Measurements from ENCODE around the gene ACTN2.

The ACTN2 gene

DNA sequence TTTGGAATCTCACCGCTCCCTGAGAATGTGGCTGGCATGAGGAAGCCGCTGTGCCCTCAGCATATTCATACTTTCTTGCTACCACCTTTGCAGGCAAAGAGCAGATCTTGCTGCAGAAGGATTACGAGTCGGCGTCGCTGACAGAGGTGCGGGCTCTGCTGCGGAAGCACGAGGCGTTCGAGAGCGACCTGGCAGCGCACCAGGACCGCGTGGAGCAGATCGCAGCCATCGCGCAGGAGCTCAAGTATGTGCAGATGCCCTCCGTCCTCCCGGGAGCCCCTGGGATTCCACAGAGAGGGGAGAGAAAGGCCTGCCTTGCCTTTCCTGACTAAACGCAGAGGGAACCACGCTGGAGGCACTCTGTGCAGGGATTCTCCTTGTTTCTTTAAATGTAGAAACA, 58.2 kb downstream of the ACTN2 start:
- no peak for DNase-seq

DNA sequence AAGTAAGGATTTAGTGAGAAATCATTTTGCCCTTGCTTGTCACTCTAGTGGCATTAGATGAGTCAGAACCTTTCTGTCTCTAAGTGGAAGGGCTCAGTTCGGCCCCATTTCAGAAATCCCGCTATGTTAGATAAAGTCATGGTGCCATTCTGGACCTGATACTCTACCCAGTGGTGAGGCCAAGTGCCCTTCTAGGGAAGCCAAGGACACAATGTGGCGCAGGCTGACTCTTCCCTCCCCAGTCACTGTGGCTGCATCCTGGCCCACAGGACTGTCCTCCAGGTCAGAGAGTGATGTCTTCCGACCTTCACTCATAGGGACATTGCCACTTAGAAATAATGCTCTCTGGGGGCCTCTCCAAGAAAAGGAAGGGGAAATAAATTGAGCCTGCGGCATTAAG, 60.5 kb downstream of the ACTN2 start:
- no peak for DNase-seq

DNA sequence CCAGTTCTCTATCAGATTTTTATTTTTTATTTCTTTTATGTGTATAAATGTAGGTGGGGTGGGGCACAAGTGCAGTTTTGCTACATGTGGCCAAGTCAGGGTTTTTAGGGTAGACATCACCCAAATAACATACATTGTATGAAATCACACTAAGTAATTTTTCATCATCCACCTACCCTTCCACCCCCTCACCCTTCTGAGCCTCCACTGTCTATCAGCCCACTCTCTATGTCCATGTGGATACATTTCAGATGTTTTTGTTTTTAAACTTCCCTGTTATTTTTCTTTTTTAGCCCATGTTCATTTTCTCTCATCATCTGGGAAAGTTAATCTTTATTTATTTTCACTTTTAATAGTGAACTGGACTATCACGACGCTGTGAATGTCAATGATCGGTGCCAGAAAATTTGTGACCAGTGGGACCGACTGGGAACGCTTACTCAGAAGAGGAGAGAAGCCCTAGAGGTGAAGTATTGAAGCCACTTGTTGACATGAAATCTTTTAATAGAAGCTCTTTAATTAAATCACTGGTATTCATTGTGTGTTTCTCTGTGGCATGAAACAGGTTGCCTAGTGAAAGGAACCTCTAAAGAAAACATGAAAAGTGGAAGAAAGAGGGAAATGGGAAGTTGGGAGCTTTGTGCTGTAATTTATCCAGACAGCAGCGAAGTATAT, 61.1 kb downstream of the ACTN2 start:
- DNase-seq, result no peak

DNA sequence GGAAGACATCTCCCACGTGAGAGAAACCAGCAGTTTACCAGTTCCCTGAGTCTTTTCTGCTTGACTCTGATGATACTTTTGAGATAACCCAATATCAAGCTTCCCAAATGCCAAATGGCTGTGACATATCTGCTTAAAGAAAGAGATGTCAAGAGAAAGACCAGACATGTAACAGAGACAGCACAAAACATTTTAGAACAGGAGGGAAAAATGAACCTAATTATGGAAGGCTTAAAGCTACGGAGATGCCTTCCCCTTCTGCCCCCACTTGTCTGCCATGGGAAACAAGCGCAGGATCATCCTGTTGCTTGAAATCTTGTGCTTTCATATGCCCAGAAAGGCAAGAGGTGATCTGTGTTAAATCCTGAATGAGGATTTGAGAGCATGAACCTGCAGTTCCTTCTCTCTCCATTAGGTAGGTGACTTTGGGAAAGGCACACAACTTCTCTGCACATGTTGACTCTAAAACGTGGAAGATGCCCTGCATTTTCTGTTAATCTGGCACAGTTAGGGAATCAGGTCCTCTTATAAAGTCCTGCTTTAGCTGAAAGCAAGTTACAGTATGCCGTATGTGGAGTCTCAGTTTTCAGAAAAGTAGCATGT, 62.1 kb downstream of the ACTN2 start:
- no peak for DNase-seq

DNA sequence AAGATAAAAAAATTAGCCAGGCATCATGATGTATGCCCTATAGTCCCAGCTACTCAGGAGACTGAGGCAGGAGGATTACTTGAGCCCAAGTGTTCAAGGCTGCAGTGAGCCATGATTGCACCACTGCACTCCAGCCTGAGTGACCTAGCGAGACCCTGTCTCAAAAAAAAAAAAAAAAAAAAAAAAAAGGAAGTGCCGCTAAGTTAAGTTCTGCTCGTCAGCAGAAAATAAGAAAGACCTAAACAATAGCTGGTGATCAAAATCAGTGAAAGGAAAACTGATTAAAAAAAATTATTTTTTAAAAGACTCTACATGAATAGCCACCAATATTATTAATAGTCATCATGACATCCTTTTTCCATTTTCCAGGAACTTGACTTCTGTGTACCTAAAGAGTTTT, 64.6 kb downstream of the ACTN2 start:
- no peak for DNase-seq

DNA sequence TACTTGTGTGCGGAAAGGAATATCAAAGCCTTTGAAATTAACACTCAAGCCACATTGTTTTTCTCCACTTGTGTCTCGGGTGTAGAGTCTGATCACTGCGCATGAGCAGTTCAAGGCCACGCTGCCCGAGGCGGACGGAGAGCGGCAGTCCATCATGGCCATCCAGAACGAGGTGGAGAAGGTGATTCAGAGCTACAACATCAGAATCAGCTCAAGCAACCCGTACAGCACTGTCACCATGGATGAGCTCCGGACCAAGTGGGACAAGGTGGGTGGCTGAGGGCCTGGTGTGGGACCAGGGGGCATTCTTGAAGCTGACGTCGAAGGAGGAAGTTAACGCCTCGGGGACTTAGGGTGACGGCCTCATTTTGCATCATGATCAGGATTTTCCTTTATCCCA, 65.1 kb downstream of the ACTN2 start:
- no peak for DNase-seq

DNA sequence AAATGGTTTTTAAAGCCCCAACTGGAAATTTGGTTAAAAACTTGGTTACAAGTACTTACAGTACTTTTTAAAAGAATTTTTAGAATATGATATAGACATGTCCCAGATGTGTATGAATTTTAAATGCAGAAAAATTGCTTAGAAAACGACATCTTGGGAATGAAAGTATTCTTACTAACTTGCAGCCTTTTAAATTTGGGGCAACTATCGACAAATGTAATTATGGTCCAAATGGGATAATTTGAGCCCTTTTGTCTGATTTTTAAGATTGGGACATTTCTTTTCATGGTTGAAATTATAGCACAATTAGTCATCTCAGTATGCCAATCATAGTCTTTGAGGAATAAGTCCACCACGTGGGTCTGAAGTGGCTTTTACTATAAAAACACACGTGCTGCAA, 65.6 kb downstream of the ACTN2 start:
- DNase-seq, result no peak

DNA sequence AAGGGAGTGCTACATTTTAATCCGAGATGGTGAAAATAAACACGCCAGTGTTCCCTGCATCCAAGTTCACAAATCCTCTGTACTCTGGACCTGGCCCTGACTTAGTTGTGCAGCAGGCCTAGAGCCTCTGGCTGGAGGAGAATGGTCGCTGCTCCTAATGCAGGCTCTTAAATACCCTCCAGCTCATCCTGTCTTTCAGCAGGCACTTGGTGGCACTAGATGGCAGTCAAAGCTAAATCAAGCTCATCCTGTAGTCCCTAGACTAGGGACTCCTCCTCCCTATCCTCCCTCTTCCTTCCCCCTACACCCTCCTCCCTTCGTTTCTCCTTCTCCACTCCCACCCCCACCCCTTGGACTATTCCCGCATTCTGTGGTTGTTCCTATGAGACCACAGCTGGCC, 67.2 kb downstream of the ACTN2 start:
- no peak for DNase-seq

DNA sequence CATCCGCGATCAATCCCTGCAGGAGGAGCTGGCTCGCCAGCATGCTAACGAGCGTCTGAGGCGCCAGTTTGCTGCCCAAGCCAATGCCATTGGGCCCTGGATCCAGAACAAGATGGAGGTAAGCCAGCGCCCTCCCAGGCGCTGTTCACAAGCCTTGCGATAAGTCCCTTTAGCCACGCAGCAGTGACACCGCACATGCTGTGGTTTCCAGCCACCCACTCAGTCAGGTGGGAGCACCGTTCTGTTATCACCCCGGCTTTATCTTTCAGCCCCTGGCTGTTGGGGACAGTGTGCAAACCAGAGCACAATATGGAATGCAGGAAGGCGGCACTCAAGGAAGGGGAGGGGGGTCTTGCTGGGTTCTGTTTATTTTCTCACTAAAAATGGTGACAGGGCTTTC, 67.7 kb downstream of the ACTN2 start:
- DNase-seq, result no peak

DNA sequence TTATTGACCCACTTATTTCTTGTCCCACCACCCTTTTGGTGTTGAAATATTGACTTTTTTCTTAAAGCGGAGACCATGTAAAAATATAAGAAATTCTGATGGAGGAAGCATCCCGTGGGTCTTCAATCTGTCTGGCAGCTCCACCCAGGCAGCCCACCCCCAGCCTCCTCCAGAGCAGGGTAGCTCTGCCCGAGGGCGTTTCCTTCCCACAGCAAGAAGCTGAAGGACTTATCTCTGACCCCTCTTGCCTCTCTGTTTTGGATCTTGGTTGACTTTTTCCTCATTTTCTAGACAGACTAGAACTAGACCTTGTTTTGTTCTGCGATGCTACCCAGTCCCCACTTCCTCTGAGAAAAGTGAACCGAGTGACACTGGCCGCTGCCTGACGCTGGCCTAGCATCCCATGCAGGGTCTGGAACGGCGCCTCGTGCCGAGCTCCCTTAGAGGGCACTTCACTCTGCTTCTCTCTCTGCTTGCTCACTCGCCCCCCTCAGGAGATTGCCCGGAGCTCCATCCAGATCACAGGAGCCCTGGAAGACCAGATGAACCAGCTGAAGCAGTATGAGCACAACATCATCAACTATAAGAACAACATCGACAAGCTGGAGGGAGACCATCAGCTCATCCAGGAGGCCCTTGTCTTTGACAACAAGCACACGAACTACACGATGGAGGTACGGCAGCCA, 68.4 kb downstream of the ACTN2 start:
- DNase-seq, result no peak

DNA sequence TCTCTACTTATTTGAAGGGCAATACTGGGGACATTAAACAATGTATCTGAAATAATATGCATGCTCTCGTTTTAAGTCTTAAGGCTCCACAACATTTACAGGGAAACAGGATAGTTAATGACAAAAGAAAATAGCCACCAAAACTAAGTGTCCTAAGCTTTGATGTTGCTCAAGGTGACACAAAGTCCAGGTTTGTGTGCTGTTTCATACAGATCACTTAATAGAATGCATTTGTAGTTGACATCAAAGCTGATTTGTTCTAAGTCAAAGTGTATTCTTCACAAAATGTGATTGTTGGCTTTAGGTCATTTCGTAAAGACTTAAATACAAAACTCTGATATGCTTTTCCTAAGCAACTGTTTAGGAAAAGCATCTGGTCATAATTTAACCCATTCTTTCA, 71.3 kb downstream of the ACTN2 start:
- no peak for DNase-seq

DNA sequence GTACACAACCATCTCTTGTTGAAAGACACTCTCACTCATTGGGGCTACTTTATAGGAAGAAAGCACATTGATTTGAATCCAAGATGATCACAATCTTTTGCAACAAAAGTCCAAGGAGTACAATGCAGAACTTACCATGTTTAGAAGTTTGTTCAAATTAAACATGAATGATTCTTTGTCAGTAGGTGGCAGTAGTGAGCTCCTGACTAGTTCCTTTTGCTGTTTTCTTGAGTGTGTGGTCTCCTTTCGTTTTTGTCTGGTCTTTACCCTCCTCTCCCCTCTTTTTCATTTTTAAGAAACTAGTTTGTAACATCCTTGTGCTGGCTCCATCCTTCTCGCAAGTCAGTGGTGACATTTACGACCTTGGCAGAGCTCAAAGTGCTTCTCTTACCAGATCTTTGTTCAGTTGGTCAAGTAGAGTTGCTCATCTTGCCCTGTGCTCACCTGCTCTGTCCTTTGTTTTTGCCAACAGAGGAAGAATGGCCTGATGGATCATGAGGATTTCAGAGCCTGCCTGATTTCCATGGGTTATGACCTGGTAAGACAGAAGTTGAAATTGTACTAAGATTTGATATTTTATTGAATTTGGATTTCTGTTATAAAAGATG, 73.1 kb downstream of the ACTN2 start:
- DNase-seq, result peak; percentile 44

DNA sequence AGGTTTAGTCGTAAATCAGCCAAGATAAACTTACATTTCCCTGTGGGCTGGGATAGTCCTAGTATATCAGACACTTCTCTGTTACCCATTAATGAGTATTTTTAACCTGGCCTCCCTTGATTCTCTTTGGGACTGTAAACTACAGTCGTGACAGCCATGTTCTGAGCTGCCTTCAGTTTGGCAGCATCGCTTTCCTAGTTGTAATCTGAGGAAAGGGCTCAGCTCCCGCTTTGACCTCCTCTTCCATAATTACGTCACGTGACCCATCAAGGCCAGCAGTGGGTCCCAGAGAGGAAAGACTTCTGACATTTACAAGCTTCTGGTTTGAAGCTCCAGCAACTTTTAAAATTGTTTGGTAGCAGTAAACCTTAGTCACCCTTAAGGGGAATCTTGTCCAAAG, 74.2 kb downstream of the ACTN2 start:
- DNase-seq, result no peak

DNA sequence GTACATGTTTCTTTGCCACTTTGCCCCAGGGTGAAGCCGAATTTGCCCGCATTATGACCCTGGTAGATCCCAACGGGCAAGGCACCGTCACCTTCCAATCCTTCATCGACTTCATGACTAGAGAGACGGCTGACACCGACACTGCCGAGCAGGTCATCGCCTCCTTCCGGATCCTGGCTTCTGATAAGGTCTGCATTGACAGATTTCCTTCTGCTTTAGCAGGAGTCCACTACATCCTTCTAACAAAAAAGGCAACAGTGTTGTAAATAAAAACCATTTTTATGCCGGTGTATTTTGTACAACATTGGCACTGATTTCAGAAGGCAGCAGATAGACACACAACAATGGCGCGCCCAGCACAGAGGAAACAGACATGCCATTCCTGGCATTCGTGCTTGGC, 74.7 kb downstream of the ACTN2 start:
- DNase-seq, result no peak

DNA sequence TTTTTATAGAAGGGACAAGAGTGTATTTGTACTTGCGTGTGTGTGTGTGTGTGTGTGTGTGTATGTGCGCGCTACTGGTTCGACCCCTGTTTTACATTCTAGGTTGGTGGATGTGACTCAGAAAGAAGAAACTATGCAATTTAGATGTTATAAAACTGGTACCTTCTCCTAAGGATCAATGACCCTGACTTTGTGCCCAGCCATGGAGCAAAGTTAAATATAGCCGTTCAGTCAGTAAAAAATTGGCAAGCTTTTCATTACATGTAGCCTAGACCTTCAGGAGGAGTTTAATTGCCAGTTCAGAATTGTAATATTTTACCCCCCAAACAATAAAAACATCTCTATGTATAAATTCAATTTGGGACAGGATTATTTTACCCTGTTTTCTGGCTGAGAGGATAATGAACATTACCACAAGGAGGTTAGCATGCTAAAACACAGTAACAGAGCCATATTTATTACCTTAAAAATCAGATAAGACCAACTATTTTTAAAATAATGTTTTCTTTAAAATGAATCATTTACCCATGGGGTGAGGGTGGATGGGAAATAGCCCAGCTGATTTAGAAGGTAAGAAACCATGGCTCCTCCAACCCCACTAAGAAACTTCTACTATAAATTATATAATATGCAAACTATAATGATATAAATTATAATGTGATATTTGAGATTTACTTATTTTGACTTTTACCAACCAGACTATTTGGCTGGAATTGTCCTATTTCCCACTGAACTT, 75.3 kb downstream of the ACTN2 start:
- DNase-seq, result no peak

DNA sequence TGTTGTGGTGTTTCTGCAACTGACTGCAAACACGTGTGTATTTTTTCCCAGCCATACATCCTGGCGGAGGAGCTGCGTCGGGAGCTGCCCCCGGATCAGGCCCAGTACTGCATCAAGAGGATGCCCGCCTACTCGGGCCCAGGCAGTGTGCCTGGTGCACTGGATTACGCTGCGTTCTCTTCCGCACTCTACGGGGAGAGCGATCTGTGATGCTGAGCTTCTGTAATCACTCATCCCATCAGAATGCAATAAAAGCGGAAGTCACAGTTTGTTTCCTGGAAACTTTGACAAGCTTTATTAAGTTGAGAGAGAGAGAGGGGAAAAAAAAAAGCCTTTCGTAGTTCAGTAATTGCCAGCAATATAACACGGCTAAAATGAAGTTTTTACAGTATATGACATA, 76.1 kb downstream of the ACTN2 start:
- no peak for DNase-seq

DNA sequence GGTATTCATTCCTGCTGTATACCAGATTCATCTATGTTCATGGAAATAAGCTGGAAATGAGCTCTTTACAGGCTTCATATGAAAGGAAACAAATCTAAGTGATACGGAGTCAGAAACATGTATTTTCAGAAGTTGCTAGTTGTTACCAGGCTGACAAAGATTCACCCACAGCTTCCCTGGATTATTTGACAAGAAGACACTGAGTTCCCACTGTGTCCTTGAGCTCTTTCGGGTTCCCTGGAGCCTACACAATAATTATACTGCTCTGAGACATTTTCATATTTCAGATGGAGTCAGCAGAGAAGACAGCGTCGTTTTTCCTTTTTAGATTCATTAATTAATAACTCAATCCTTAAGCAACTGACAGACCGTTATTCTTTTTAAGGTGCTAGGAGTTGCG, 79.5 kb downstream of the ACTN2 start:
- DNase-seq, result no peak

DNA sequence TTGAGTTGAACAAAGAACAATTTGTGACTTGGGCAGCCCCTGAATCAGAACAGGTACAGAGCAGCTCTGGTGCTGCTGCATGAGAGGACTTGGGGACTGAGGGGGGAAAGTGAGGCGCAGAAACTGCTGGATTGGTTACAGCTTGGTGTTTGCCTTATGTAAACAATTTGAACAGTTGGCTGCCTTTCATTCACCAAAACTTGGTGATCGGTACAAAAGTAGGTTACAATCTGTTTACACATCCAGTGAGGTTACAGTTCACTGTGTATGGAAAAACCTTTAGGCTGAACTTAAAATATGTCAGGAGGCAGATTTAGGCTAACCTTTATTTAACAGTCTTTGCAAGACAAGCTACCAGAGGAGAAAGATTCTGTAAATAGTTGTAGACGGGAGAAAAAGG, 80.2 kb downstream of the ACTN2 start:
- DNase-seq, result no peak

DNA sequence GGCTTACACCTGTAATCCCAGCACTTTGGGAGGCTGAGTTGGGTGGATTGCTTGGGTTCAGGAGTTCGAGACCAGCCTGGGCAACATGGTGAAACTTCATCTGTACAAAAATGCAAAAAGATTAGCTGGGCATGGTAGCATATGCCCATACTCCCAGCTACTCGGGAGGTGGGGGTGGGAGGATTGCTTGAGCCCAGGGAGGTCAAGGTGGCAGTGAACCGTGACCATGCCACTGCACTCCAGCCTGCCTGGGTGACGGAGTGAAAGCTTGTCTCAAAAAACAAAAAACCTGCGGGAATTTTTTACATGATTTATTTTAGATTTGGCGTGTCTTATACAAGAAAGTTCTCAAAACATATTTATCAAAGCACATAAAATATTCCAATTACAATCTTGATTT, 81.0 kb downstream of the ACTN2 start:
- no peak for DNase-seq

DNA sequence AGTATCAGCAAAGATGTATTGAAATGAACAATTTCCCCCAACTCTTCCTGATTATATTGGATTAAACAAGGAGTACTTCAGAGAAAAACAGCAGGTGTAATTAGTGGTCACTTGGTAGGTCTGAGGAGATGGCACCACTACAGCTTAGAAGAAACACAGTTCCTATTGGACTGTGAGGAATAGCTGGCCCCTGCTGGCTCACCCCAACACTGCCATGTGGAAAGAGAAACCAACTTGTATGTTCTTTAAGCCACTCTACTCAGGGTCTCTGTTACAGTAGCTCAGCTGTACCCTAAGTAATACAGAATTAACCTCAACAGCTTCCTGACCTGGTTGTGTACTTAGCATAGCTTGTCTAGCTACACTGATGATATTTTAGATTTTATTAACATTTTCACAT, 82.3 kb downstream of the ACTN2 start:
- no peak for DNase-seq

DNA sequence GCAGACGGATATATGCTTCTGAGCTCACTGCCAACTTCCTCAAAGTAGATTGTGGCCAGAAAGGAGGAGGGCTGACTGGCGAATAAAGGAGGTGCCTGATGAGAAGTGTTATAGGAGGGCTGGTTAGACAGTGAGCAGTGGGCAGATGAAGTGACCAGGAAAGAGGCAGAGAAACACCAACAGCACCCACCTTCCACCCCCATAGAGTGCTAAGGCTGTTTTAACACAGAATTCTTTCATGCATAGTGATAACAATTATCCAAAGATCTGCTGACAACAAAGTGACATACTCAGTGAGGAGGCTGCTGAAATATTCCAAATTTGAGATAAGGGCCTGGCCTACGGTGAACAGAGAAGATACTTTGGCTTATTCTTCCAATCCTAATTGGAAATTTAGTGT, 87.6 kb downstream of the ACTN2 start:
- no peak for DNase-seq

DNA sequence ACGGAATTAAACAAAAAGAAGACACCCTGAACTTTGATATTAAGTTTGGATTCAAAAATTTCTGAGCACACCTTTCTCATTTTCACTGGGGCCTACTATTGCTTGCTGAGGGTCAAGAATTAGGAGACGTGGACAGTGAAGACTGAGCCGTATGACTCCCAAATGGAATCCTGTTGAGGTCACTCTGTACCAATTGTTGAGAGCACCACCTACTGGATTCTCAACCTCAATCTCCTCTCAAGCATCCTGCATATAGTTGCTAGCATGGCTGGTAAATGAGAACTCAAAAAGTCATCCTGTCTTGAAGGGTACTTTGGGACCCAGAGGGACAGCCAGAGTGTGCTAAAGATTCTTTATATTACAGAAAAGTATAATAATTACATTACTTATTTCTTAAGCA, 88.6 kb downstream of the ACTN2 start:
- no peak for DNase-seq

DNA sequence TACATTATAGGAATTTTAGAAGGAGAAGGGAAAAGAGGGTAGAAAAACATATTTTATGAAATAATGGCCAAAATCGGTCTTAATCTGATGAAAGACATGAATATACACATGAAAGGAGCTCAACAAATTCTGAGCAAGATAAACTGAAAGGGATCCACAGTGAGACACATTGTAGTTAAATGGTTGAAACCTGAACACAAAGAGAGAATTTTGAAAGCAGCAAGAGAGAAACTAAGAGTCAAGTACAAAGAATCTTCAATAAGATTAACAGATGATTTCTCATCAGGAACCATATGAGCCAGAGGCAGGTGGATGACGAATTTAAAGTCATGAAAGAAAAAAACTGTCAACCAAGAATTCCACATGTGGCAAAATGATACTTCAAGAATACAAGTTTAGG, 93.0 kb downstream of the ACTN2 start:
- no peak for DNase-seq

DNA sequence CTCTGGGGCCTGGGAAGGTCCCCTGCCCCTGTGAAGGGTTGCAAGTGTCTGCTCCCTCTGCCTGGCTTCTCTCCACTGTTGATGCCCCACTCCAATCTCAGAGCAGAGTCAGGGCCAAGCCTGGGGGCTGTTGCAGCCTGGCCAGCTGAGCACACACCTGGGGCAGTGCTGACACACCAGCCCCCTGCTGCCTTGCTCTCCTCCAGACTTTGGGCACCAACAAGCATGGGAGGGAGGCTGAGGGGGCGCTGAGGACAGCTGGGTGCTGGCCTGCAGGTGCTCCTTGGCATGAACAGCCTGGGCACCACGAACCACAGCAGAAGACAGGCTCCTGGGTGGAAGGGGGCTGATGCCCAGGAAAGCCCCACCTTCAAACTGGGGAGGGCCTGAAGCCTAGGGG, 99.2 kb downstream of the ACTN2 start:
- DNase-seq, result no peak

Data from CD4-positive, alpha-beta T cell treated with Interleukin-4 for 4 hours (primary cell).